ENCODE results near the gene HIGD2B.
"Not testable (repeated sequence)": the region's sequence is repeated elsewhere in the genome, so short reads cannot be mapped to it uniquely, and the experiment has no call there.

HIGD2B gene

DNA sequence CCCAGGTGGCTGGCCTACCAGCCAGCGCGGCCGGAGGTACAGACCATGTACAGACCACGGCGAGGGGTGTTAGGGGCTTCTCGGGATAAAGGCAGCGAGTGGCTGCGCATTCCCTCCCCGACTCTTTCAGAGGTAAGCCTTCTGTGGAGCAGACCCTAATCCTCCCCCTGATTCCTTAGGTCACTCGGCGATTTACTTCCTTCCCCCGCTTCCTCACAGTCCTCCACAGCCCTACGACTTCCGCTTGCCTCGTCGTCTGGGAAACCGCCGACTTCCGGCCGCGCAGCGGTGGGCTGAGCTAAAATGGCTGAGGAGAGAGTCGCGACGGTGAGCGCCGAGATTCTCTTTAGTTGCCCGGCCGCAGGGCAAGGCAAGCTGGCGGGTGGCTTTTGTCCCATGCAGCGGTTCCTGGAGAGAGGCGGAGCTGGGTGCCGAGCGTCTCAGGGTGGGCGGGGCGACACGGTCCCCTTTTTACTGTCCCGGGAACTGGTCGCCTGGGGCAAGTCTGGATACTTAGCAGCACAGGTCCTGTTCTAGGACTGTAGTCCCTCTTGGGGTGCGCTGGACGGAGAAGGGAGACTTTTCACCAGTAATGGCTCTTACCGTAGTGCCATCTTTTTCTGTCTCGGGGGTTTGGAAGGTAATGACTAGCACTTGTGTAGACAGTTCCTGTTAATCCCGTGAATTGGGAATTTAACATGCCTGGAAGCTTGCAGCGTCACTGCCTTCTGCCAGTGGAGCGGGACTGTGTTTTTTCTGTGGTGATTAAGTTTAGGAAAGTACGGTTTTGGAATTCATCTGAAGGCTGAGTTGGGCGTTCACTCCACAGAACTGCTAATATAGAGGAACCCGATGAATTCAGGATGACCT is at the start of gene HIGD2B, which contains the start of gene BBS4:
Gene HIGD2B, minus strand, starts transcription at position 258 of the 870 bp plus-strand sequence. CDS start 9,808 bp downstream, outside the sequence.
Gene BBS4, plus strand, starts transcription at position 283 of the 870 bp plus-strand sequence. Its CDS starts 21 bp downstream, at position 304.
- in situ Hi-C loops (cut with MboI; ENCODE audit: low sequenced_read_pairs), result no loop called here

DNA sequence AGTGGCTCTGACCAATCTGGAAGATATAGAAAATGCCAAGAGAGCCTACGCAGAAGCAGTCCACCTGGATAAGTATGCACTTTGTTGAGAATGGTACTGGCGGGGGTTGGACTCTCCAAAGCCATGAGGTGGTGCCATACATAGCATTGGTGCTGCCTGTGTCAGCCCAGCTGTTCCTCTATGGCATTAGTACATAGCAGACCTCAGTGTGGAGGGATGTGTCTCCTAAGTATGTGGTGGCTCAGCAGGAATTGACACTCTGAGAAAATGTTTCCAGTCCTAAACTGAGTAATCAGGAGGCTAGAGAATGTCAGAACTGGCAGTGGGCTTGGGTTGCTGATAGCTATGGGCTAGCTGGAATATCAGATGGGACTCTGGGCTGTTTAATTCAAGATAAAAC is 49.1 kb upstream of the HIGD2B start:
- in situ Hi-C loops (cut with MboI; ENCODE audit: low sequenced_read_pairs), result no loop called here

GRCh38 chr15:72733941-72734738 is 48.2 kb upstream of the HIGD2B start:
- in situ Hi-C loops (cut with MboI; ENCODE audit: low sequenced_read_pairs), result no loop called here

DNA sequence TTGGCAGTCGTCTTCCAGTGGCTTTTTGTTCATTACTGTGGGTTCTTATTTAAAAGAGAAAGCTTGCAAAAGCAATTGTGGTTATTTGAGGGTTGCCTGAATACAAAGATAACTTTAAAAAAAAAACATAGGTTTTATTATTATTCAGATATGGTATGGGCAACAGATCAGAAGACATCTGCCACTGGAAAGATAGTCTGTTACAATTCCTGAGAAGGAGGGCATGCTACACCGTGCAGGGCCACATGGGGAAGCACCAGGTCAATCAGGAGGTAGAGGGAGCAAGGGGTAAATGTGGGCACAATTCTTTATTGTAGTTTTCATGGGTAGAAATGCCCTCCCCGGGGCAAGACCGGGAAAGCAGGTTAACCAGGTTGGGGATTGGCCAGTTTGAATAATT is 46.5 kb upstream of the HIGD2B start:
- in situ Hi-C loops (cut with MboI; ENCODE audit: low sequenced_read_pairs), result no loop called here

DNA sequence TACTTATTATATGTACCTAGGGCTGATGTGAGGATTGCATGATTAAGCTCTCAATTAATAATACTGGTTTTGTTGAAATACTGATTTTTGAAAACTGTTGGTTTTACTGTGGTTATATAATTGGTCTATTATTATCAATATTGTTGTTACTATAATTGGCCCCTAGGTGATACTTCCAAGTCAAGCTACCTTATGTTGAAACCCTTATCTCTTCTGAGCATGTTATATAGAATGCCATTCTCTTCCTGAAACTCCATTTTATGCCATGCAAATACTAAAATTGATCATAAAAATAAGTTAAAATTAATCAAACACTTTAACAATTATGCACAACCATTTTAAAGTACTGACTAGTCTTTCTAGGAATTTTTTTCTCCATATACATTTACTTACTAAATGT is 46.1 kb upstream of the HIGD2B start:
- in situ Hi-C loops (cut with MboI; ENCODE audit: low sequenced_read_pairs), result no loop called here

DNA sequence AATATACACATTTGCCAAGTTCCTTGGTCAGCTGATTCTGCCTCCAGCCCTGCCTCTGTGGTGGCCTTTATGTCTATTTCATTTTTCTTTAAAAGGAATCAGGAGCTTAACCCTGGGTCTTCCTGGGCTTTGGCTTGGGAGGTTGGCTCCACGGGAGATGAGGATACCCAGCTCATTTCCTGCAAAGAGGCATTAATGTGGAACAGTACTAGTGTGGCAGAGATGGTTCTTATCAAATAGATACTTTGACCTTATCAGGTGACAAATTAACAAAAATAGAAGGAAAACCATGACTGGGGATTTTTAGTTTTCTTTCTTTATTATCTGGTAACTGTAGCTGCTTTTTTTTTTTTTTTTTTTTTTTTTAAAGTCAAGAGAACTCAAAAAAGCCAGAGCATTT is 42.8 kb upstream of the HIGD2B start:
- in situ Hi-C loops (cut with MboI; ENCODE audit: low sequenced_read_pairs), result no loop called here

- in situ Hi-C loops (cut with MboI; ENCODE audit: low sequenced_read_pairs), result not testable (repeated sequence)
These were observed 42.3 kb upstream of the HIGD2B start for GRCh38 chr15:72728249-72728648.

DNA sequence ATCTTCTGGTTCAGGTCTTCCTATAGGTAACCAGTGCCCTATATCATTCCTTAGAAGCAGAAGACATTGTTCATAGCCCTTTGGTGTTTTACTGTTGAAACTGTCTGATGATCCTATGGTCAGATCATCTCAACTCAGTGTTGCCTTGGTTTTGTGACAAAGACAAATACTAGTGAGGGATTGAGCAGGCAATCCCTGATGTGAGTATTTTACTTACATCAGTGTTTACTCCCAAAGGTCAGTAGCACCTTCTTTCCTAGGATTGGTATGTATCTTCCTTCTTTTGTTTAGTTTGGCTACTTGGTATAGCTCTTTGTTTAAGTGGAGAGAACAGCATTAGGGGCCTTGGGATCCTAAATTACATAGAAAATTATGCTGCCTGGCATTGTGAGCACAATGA is 41.2 kb upstream of the HIGD2B start:
- in situ Hi-C loops (cut with MboI; ENCODE audit: low sequenced_read_pairs), result no loop called here

GRCh38 chr15:72725851-72726250 is 39.9 kb upstream of the HIGD2B start:
- in situ Hi-C loops (cut with MboI; ENCODE audit: low sequenced_read_pairs), result not testable (repeated sequence)

DNA sequence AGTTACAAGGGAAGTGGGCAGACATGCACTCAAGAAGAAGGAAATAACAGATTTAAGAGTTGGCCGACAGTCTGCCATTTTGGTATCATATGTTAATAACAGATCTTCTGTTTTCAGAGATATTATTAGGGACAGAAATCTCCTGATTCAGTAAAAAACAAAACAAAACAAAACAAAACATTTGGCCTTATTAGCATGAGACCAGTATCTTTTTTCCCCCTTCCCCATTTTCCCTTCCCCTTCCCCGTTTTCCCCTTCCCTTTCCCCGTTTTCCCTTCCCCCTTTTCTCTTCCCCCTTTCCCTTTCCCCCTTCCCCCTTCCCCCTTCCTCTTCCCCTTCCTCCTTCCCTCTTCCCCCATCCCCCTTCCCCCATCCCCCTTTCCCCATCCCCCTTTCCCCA is 39.5 kb upstream of the HIGD2B start:
- in situ Hi-C loops (cut with MboI; ENCODE audit: low sequenced_read_pairs), result no loop called here

DNA sequence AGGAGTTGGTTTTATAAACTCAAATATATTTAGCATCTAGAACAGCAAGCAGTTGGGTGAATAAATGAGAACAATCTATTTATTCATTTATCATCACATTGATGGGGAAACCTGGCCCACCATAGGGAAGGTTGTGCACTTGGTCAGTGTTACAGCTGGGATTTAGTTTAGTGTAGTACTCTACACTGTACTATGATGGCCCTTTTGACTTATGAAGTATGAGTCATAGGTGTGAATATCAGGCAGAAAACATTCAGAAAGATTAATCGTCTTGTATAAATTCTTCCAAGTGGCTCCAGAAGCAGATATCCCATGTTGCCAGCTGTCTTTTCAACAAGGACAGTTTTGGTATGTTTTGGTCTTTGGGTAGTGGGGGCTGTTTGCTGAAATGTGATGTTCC is 38.0 kb upstream of the HIGD2B start:
- in situ Hi-C loops (cut with MboI; ENCODE audit: low sequenced_read_pairs), result no loop called here

DNA sequence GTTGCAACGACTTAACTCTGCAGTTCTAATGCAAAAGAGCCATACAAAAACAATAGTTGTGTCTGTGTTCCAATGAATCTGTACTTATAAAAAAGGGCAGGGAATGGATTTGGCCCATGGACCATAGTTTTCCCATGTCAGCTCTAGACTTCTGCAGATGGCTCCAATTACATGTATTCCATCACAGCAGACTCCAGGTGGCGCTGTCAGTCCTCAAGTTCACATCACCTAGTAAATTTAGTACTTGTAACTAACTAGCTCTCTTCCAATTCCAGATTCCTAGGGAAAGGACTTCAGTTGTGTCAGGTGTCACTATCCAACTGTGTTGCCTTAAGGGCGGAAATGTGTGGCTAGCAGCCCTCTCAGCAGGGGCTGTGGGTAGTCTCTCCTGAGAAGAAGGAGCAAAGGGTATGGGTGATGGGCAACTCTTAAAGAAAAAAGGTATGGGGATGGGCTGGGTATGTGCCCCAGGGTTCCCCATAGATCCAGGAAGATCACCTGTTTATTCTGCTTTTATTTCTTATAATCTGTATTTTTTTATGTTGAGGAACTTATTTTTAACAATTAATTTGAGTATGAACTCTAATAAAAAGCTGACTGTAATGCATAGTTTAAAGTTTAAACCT is 36.2 kb upstream of the HIGD2B start:
- in situ Hi-C loops (cut with MboI; ENCODE audit: low sequenced_read_pairs), result no loop called here

DNA sequence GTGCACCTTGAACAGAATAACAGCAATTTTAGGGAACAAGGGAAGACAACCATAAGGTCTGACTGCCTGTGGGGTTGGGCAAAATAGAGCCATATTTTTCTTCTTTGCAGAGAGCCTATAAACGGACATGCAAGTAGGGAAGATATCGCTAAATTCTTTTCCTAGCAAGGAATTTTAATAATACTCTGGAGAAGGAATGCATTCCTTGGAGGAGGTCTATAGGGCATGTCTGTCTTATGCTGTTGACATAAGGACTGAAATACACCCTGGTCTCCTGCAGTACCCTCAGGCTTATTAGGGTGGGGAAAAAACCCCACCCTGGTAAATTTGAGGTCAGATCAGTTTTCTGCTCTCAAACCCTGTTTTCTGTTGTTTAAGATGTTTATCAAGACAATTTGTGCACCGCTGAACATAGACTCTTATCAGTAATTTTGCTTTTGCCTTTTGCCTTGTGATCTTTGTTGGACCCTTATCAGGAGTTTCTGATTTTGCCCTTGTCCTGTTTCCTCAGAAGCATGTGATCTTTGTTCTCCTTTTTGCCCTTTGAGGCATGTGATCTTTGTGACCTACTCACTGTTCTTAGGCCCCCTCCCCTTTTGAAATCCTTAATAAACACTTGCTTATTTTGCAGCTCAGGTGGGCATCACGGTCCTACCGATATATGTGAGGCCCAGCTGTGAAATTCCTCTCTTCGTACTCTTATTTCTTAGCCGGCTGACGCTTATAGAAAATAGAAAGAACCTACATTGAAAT is 22.7 kb upstream of the HIGD2B start:
- in situ Hi-C loops (cut with MboI; ENCODE audit: low sequenced_read_pairs), result not testable (repeated sequence)

DNA sequence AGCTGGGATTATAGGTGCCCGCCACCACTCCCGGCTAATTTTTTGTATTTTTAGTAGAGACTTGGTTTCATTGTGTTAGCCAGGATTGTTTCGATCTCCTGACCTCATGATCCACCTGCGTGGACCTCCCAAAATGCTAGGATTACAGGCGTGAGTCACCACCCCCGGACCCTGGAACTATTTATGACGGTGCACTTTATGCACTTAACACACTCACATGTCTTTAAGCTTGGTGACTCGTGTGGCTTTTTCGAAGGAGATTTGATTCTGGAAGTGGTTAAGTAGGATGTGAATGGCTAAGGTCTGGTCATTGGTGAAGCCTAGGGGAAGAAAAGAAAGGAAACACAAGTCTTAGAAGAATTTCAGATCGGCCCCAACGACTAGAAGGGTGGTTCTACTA is 20.3 kb upstream of the HIGD2B start:
- in situ Hi-C loops (cut with MboI; ENCODE audit: low sequenced_read_pairs), result no loop called here

DNA sequence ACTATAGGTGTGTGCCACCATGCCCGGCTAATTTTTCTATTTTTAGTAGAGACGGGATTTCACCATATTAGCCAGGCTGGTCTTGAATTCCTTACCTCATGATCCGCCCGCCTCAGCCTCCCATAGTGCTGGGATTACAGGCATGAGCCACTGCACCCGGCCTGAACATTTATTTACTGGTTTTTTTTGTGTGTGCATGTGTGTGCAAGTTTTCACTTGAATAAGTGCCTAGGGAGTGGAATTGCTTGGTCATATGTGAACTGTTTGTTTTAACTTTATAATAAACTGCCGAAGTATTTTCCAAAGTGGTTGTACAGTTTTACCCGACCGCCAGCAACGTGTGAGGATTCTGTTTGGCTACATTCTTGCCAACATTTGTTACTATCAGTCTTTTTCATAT is 14.1 kb upstream of the HIGD2B start:
- in situ Hi-C loops (cut with MboI; ENCODE audit: low sequenced_read_pairs), result no loop called here

- in situ Hi-C loops (cut with MboI; ENCODE audit: low sequenced_read_pairs), result no loop called here
These were observed 13.0 kb upstream of the HIGD2B start for GRCh38 chr15:72698938-72699337.

DNA sequence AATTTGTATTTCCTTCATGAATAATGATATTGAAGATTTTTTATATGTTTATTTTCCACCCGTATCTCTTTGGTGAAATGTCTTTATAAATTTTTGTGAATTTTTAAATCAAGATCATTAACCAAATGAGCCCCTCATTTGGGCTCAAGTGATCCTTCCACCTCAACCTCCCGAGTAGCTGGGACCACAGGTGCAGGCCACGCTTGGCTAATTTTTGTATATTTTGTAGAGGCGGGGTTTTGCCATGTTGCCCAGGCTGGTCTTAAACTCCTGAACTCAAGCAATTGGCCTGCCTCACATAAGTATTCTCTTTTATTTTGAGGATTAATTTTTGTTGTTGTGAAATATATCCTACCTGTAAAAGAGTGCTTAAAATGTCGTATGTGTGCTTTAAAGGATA is 5.0 kb upstream of the HIGD2B start:
- in situ Hi-C loops (cut with MboI; ENCODE audit: low sequenced_read_pairs), result no loop called here

GRCh38 chr15:72688697-72689096 is 2.7 kb upstream of the HIGD2B start:
- in situ Hi-C loops (cut with MboI; ENCODE audit: low sequenced_read_pairs), result no loop called here

DNA sequence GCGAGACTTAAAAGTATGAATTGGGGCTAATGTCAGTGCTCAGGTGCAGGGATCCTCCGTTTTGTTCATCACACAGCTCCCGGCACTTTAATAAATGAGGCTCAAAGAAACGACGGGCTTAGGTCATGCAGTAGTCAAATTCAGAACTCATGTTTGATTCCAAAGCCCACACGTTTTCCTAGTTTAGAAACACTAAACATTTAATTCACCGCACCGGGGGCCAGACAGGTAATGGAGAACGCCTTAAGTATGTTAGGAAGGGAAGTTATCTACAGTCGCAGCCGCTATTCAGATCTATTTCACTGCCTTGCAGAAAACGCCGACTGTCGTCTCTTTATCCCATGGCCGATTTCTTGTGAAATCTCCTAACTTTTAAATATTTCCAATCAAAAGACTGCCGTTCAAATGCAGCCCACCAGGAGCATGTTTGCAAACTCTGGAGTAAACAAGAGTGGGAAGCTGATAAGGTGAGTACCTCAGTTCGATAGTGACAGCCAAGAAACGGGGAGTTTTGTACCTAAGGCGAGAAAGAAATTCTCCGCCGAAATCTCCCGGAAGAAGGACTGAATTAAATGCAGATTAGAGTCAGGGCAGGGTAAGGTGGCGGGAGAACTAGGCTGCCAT is 569 bp downstream of the HIGD2B start:
- in situ Hi-C loops (cut with MboI; ENCODE audit: low sequenced_read_pairs), result no loop called here

- in situ Hi-C loops (cut with MboI; ENCODE audit: low sequenced_read_pairs), result no loop called here
These were observed 3.2 kb downstream of the HIGD2B start for GRCh38 chr15:72682772-72683171.
